ENCODE measurements around the gene ZNF222.

DNA sequence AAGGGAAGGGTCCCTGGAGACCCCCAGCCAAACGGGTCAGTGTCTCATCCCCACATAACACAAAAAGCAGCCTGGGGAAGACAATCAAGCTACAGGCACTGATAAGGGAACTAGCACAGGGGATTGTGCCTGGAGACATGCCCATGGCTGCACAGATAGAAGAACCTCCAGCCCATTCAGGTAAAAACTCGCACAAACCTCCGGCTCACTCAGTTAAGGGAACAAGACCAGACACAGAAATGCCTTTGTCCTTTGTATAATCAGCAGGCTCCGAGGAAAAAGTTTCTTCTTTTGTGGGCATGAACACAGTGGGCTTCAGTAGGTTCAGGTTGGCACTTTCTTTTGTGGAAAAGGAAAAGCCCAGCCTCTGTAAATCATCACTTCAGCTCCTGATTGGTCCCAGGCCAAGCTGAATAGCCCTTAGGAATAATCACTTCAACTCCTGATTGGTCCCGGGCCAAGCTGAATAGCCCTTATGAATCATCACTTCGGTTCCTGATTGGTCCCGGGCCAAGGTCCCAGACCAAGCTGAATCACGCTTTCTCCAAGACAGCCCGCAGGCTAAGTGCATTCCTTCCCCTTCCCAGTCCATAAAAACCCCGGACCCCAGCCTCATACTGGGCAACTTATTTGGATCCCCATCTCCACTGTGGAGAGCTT, 27.4 kb upstream of the ZNF222 start:
- TF ChIP-seq, protein P1, sequence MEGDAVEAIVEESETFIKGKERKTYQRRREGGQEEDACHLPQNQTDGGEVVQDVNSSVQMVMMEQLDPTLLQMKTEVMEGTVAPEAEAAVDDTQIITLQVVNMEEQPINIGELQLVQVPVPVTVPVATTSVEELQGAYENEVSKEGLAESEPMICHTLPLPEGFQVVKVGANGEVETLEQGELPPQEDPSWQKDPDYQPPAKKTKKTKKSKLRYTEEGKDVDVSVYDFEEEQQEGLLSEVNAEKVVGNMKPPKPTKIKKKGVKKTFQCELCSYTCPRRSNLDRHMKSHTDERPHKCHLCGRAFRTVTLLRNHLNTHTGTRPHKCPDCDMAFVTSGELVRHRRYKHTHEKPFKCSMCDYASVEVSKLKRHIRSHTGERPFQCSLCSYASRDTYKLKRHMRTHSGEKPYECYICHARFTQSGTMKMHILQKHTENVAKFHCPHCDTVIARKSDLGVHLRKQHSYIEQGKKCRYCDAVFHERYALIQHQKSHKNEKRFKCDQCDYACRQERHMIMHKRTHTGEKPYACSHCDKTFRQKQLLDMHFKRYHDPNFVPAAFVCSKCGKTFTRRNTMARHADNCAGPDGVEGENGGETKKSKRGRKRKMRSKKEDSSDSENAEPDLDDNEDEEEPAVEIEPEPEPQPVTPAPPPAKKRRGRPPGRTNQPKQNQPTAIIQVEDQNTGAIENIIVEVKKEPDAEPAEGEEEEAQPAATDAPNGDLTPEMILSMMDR (IDR thresholded peaks at IDR 0.05; ENCODE audit: insufficient read depth, low read length), result no peak
- TF ChIP-seq POLR2AphosphoS5 (IDR thresholded peaks at IDR 0.05; ENCODE audit: low read depth), result no peak
- TF ChIP-seq, protein P2, sequence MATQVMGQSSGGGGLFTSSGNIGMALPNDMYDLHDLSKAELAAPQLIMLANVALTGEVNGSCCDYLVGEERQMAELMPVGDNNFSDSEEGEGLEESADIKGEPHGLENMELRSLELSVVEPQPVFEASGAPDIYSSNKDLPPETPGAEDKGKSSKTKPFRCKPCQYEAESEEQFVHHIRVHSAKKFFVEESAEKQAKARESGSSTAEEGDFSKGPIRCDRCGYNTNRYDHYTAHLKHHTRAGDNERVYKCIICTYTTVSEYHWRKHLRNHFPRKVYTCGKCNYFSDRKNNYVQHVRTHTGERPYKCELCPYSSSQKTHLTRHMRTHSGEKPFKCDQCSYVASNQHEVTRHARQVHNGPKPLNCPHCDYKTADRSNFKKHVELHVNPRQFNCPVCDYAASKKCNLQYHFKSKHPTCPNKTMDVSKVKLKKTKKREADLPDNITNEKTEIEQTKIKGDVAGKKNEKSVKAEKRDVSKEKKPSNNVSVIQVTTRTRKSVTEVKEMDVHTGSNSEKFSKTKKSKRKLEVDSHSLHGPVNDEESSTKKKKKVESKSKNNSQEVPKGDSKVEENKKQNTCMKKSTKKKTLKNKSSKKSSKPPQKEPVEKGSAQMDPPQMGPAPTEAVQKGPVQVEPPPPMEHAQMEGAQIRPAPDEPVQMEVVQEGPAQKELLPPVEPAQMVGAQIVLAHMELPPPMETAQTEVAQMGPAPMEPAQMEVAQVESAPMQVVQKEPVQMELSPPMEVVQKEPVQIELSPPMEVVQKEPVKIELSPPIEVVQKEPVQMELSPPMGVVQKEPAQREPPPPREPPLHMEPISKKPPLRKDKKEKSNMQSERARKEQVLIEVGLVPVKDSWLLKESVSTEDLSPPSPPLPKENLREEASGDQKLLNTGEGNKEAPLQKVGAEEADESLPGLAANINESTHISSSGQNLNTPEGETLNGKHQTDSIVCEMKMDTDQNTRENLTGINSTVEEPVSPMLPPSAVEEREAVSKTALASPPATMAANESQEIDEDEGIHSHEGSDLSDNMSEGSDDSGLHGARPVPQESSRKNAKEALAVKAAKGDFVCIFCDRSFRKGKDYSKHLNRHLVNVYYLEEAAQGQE (IDR thresholded peaks at IDR 0.05; ENCODE audit: insufficient replicate concordance, low read depth), result no peak
- no peak for TF ChIP-seq GABPA (IDR thresholded peaks at IDR 0.05; ENCODE audit: low read depth)
- no peak for TF ChIP-seq SPI1 (IDR thresholded peaks at IDR 0.05; ENCODE audit: borderline replicate concordance, low read depth)
